Activated CD4-positive, alpha-beta T cell treated with anti-CD3 and anti-CD28 coated beads for 48 hours (primary cell): ENCODE data around the gene TNS3.
"Not testable (repeated sequence)": the region's sequence is repeated elsewhere in the genome, so short reads cannot be mapped to it uniquely, and the experiment has no call there.

Experiments
- DNase-seq: peaks from one replicate; pipeline ENCODE4 v3.0.0-alpha.2; 2020

TNS3 gene

GRCh38 chr7:47602272-47603004 is 20.5 kb upstream of the TNS3 start:
- no peak for DNase-seq

- no peak for DNase-seq
Observed at GRCh38 chr7:47601881-47602249, 20.0 kb upstream of the TNS3 start.

- DNase-seq, result no peak
Observed at GRCh38 chr7:47601119-47601880, 19.4 kb upstream of the TNS3 start.

GRCh38 chr7:47600199-47601118 is 18.5 kb upstream of the TNS3 start:
- no peak for DNase-seq

GRCh38 chr7:47597379-47597778 is 15.5 kb upstream of the TNS3 start:
- DNase-seq, result no peak

- no peak for DNase-seq
Observed at GRCh38 chr7:47596502-47597202, 14.7 kb upstream of the TNS3 start.

DNA sequence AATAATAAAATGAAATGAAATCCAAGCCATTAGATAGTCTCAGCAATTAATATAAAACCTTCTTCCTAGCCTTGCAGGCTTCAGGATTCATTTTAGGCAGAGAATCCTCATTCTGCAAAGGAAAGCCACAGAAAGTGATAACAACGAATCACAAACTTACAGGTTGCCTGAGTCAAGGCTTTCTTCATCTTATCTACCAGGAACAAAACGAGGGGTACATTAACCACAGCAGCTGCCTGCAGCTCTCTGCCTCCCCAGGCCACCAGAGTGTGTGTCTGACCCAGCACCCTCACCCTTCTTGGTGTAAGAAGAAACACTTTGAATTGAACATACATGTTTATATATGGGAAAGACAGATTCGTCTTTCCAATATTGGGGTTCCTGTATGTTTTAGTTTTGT is 12.5 kb upstream of the TNS3 start:
- no peak for DNase-seq

DNA sequence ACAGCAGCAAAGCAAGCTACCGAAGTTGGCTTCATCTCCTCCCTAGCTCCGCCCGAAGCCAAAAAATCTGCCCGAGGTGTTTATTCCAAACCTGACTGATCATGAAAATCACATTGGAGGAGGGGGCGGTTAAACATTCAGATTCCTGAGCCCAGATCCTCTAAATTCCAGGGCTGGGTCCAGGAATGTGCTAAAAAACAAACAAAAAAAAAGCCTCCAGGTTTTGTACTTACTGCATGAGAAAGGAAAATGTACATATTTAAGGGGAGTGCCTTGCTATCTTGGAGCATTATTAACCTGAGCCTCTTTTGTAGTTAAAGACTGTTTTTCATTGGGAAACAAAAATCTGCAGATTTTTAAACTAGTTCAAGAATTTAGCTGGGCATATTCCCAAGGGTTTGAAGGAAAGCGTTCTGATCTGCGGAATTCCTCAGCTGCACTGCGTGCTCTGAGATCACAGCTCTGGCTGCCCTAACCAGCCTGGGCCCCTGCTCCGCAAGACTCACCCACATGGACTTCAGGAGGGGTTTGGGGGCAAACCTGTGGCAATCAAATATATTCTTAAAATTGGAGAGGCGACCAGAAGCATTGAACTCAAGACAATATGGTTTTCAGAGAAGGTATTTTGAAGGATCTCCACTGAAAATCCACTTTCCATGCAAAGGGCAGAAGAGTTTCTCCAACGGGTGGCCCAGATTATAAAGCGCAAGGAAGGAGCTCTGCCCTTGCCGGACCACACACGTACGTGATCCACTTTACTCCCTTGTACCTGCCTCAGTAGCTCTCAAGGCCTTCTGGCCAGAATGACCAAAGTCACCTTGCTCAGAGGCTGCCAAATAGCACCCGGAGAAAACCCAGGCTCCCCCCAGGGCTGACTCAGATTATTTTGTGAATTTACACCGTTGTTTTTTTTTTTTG is 10.0 kb upstream of the TNS3 start:
- no peak for DNase-seq

- DNase-seq, result no peak
Observed at GRCh38 chr7:47591089-47591654, 9.3 kb upstream of the TNS3 start.

DNA sequence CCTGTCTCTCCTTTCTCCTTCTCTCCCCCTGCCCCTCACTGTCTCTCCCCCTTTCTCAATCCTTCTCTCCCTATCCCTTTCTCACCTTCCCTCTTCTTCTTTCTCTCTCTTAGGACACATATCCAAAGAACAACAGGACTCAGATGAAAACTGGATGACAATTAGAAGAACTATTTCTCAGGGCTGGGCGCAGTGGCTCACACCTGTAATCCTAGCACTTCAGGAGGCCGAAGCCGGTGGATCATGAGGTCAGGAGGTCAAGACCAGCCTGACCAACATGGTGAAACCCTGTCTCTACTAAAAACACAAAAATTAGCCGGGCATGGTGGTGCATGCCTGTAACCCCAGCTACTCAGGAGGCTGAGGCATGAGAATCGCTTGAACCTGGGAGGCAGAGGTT is 8.3 kb upstream of the TNS3 start:
- DNase-seq, result not testable (repeated sequence)

DNA sequence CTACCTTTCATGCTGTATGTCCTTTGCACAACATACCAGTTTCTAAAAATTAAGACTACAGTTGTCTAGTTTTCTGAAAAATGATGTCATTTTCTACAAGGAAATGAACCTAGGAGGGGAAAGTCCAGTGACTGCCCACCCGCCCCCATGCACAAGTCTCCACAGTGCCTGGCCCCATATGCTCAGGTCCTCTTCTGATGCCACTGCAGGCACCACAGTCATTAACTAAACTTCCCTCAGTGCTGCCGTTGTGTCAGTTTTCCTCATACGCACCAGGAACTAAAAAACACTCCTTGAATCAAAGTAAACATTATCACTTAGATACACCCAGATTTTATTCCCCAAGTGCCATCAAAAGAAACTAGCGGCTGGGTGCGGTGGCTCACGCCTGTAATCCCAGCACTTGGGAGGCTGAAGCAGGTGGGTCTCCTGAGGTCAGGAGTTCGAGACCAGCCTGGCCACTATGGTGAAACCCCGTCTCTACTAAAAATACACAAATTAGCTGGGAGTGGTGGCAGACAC is 6.9 kb upstream of the TNS3 start:
- DNase-seq, result no peak

DNA sequence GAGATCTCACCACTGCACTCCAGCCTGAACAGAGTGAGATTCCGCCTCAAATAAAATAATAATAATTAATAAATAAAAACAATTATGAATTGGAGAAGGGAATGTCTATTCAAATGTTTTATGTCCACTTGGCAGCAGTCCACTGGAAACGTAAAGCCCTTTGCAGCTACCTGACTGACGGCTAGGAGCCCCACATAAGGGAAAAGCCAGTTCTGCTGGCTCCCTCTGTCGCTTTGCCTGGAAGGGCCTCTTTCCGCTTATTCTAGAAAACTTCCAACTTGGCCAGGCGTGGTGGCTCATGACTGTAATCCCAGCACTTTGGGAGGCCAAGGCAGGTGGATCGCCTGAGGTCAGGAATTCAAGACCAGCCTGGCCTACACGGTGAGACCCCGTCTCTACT is 6.1 kb upstream of the TNS3 start:
- DNase-seq, result no peak

DNA sequence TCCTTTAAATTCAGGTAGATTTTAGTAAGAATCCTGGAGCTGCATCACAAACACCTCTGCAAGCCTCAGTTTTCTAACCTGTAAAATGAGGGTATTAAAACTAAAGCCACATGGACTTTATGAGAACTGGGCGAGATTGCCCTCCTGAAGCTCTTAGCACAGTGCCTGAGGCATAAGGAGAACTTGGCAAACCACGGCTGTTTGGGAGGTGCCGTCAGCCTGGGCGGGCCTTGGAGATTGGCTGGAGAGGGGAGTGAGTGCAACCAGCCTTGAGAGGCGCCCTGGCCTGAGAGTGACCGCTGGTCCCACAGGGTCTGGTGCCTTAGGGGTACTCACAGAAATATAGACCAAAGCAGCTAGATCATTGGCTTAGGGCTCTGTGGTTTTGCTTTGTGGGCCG is 5.4 kb upstream of the TNS3 start:
- no peak for DNase-seq

- DNase-seq, result no peak
Observed at GRCh38 chr7:47586925-47587324, 5.0 kb upstream of the TNS3 start.

GRCh38 chr7:47586161-47586670 is 4.3 kb upstream of the TNS3 start:
- DNase-seq, result not testable (repeated sequence)

GRCh38 chr7:47584536-47584895 is 2.6 kb upstream of the TNS3 start:
- no peak for DNase-seq

DNA sequence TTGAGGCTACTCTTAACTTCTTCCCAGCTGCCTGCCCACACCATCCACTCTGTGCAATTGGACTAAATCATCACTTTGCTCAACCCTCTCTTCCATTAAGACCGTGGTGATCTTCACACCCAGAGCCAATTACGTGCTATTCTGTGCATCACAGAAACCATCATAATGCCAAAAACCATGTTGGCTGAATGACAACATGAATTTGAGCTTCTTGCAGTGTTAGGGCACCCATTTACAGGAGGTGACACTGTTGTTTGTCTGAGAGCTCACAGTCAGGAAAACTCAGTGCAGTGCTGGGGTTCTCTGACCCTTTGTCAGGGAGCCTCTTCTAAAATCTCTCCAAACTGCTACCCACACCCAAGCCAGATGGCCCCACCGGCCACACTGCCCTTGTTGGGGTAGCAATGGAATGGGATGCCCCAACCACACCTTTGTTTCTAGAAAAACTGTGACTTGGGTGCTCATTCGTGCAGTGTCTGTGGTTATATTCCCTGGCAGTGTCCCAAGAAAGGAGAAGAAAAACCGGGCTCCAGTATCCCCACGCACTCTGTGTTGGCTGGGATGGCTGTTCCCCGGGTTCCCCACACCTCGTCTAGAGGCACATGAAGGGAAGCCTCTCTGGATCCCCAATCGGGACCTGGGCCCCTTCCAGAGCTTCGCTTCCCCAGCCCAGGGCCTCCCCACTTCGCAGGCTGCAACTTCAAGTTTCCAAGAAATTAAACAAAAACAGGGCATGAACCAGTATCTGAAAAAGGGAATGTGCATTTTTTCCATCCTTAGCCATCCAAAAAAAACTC is 2.0 kb upstream of the TNS3 start:
- DNase-seq, result no peak

DNA sequence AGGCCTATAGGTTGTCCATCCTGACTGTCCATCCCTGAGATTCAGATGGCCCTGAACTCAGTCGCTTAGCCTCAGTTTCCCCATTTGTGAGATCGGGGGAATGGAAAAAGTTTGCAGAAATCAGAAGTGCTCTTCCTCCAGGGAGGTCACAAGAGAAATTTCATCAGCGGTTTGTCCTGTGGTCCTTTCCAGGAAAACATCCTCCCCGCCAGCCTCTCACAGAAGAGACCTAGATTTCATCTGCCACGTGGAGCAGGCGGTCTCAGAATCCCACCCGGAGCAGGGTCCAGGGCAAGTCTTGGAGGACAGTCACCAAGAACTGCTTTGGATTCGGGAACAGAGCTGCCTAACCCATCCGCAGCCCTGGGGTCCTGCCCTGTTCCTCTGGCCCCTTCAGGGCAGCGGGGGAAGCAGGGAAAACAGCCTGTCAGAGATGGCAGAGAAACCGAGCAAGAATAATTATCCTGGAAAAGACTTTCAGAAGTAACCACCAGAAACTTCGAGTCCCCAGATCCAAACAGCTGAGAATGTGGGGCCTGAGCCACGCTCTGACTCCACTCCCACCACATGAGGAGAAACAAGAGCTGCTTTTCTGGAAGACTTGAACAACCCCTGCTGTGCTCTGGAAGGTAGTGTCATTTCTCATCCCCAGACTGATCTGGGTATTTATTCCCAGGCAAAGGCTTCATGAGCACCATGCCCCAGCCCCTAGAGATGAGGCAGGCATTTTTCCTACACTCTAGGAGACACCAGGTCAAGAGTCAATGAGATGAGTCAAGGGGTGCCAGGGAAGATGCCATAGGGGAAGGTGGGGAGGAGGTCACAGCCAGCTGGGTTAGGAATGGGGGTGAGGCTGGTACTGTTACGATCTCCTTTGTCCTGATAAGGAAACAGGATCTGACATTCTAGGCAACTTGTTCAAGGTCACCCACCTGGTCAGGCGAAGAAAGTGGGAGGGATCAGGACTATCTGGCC is 1.1 kb upstream of the TNS3 start:
- DNase-seq, result no peak

DNA sequence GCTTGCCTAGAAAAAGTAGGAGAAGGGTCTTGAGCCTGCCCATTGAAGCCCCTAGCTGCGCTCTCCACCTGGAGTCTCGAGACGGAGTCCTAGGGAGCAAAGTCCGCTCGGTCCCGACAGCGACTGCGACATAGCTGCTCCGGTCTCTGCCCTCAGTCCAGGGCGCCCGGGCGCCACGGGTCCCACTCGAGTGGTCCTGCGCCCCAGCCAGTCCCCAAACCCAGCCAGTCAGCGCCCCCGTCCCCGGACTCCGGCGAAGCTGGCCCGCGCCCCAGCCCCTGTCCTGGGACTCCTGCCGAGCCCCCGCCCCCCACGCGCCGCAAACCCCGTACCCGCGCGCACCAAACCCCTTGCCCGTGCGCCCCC is 490 bp downstream of the TNS3 start:
- no peak for DNase-seq
